T-helper 17 cell (primary cell): ENCODE data around the gene VMP1. TPM values are rescaled to one million over a fixed set of nuclear protein-coding genes. Genes with fewer than 3 reads are reported as not detected.

Experiments
- ATAC-seq: fragments of 150-1000 bp; cut with Tn5 transposase; 2 replicates; pipeline ENCODE4 v1.10.0; 2021; ENCODE audit warnings: mild to moderate bottlenecking, moderate library complexity
- DNase-seq, 3 donors: peaks; one replicate each; pipeline versions ENCODE4 v3.0.0 to v3.0.0-alpha.2; 2020 to 2021
- H3K9me3 ChIP-seq: one replicate; pipeline ENCODE4 v1.7.0; 2013; ENCODE audit warnings: low read length, mild to moderate bottlenecking; ENCODE audit not compliant: control insufficient read depth, poor library complexity, severe bottlenecking
- H3K27ac Mint-ChIP-seq: one replicate; pipeline ENCODE4 v1.8.0; 2022; ENCODE audit warnings: mild to moderate bottlenecking, moderate library complexity, mixed read lengths
- H3K27me3 Mint-ChIP-seq: one replicate; pipeline ENCODE4 v1.8.0; 2022; ENCODE audit warnings: mixed read lengths
- H3K36me3 Mint-ChIP-seq: one replicate; pipeline ENCODE4 v1.8.0; 2022; ENCODE audit warnings: low read depth, mixed read lengths
- H3K4me1 Mint-ChIP-seq: one replicate; pipeline ENCODE4 v1.8.0; 2022; ENCODE audit warnings: mild to moderate bottlenecking, mixed read lengths
- H3K4me3 Mint-ChIP-seq: one replicate; pipeline ENCODE4 v1.8.0; 2022; ENCODE audit warnings: mild to moderate bottlenecking, moderate library complexity, mixed read lengths
- total RNA-seq, 4 donors: library from RNA in 2 of 4; stranded (reverse) in 2 of 4; gene quantifications; one replicate each; pipeline ENCODE4 v1.2.3 and lab custom pipeline; 2022 to 2026

VMP1 gene
- total RNA-seq, 2 donors from 2014 or later: 132 to 159 TPM

- H3K36me3 Mint-ChIP-seq: peaks cover 5% of the 10 kb centered on the region
- DNase-seq: no peak
Observed at GRCh38 chr17:59693582-59693981, 13.9 kb upstream of the VMP1 start.

DNA sequence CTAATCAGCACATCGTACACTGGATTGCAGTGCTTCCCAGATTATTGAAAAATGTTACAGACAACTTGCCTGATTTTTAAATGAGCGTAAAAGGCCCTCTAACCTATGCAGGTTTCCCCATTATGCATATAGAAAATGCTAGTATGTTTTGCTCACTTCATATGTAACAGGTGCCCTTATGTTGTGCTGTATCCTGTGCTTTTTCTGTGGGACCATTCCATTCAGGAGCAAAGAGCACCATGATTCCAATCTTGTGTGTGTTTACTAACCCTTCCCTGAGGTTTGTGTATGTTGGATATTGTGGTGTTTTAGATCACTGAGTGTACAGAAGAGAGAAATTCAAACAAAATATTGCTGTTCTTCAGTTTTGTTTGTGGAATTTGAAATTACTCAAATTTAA is 13.1 kb upstream of the VMP1 start:
- Mint-ChIP-seq H3K36me3 (peaks cover 7% of the 10 kb centered on the region), H3K27ac (peak overlapping the region; percentile 43), H3K4me3 (no peak overlapping the region), H3K4me1 (peaks cover 28% of the 10 kb centered on the region), H3K27me3 (no peaks in the 10 kb centered on the region)
- H3K9me3 ChIP-seq: no peaks in the 10 kb centered on the region
- no peak for ATAC-seq
- no peak for DNase-seq

More at GRCh38 chr17:59693582-59693981, 13.9 kb upstream of the VMP1 start:
- ATAC-seq: no peak
- H3K9me3 ChIP-seq: no peaks in the 10 kb centered on the region
- no peak overlapping the region for H3K4me3 Mint-ChIP-seq
- H3K27me3 Mint-ChIP-seq: no peaks in the 10 kb centered on the region
- no peak overlapping the region for H3K27ac Mint-ChIP-seq
- H3K4me1 Mint-ChIP-seq: peaks cover 23% of the 10 kb centered on the region

- H3K27ac Mint-ChIP-seq: peak overlapping the region; percentile 69
Observed at GRCh38 chr17:59695945-59696681, 11.3 kb upstream of the VMP1 start.

GRCh38 chr17:59696682-59697277 is 10.7 kb upstream of the VMP1 start:
- no peaks in the 10 kb centered on the region for H3K27me3 Mint-ChIP-seq
- no peaks in the 10 kb centered on the region for H3K9me3 ChIP-seq
- H3K27ac Mint-ChIP-seq: peak overlapping the region; percentile 69
- peaks cover 38% of the 10 kb centered on the region for H3K4me1 Mint-ChIP-seq
- H3K4me3 Mint-ChIP-seq: peak overlapping the region; percentile 33
- ATAC-seq (no peak), DNase-seq (no peak)
- H3K36me3 Mint-ChIP-seq: peaks cover 8% of the 10 kb centered on the region

More at GRCh38 chr17:59695945-59696681, 11.3 kb upstream of the VMP1 start:
- Mint-ChIP-seq H3K36me3 (peaks cover 11% of the 10 kb centered on the region), H3K27me3 (no peaks in the 10 kb centered on the region), H3K4me3 (peak overlapping the region; percentile 33), H3K4me1 (peaks cover 39% of the 10 kb centered on the region)
- DNase-seq: no peak
- H3K9me3 ChIP-seq: no peaks in the 10 kb centered on the region
- no peak for ATAC-seq

DNA sequence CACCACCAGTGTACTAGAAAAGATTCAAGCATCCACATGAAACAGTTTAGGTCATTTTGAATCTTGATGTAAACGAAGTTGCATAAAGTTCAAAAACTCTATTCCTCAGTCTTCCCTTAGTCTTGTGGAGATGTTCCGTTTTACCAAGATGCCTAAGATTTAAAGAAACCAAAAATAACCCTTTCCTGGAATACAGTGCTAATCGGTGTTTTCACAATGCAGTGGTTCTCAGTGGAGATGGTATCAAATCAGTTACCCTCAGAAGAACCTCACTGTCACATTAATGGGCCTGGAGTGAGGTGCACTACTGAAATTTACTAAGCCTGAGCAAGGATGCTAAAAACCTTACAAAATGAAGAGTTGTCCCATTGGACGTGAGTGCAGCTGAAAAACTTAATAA is 9.3 kb upstream of the VMP1 start:
- no peaks in the 10 kb centered on the region for H3K27me3 Mint-ChIP-seq
- peak overlapping the region; percentile 24 for H3K27ac Mint-ChIP-seq
- peaks cover 44% of the 10 kb centered on the region for H3K4me1 Mint-ChIP-seq
- no peaks in the 10 kb centered on the region for H3K9me3 ChIP-seq
- H3K36me3 Mint-ChIP-seq: peaks cover 8% of the 10 kb centered on the region
- ATAC-seq (no peak), DNase-seq (no peak)
- no peak overlapping the region for H3K4me3 Mint-ChIP-seq

DNA sequence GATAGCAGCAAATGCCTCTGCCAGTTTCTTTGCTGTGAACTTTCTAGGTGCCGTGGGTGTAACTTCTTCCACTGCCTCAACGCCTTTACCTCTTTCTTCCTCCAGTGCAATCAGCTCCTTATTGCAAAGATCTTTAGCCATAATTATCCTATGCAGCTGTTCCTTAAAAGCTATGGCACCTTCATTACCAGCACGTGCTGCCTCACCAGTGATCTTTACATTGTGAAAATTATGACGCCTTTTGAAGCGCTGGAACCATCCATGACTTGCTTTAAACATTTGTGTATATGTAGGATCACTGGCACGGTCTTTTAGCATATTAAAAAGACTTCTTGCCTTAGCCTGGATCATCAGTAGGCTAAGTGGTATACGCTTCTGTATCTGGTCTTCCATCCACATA is 8.2 kb upstream of the VMP1 start:
- no peaks in the 10 kb centered on the region for H3K27me3 Mint-ChIP-seq
- H3K4me3 Mint-ChIP-seq: no peak overlapping the region
- peaks cover 47% of the 10 kb centered on the region for H3K4me1 Mint-ChIP-seq
- ATAC-seq: no peak
- DNase-seq: no peak
- peak overlapping the region; percentile 93 for H3K27ac Mint-ChIP-seq
- no peaks in the 10 kb centered on the region for H3K9me3 ChIP-seq
- peaks cover 8% of the 10 kb centered on the region for H3K36me3 Mint-ChIP-seq

DNA sequence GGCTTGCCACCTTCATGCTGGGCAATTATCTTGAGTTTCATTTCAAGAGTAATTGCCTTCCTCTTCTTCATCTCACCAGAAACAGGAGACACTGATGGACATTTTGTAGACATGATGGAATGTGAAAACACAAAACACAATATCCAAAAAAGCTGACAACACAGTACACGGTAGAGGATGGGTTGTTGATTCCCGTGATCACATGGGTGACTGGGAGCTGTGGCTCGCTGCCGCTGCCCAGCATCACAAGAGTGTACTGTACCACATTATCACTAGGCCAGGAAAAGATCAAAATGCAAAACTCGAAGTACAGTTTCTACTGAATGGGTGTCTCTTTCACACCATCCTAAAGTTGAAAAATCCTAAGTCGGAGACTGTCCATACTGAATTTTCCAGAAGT is 7.7 kb upstream of the VMP1 start:
- no peaks in the 10 kb centered on the region for H3K9me3 ChIP-seq
- peaks cover 46% of the 10 kb centered on the region for H3K4me1 Mint-ChIP-seq
- DNase-seq (no peak), ATAC-seq (no peak)
- peaks cover 6% of the 10 kb centered on the region for H3K36me3 Mint-ChIP-seq
- H3K4me3 Mint-ChIP-seq: peak overlapping the region; percentile 31
- no peaks in the 10 kb centered on the region for H3K27me3 Mint-ChIP-seq
- peak overlapping the region; percentile 93 for H3K27ac Mint-ChIP-seq

GRCh38 chr17:59702304-59702703 is 5.2 kb upstream of the VMP1 start:
- Mint-ChIP-seq H3K36me3 (peaks cover 8% of the 10 kb centered on the region), H3K27me3 (no peaks in the 10 kb centered on the region), H3K4me3 (no peak overlapping the region), H3K4me1 (peaks cover 59% of the 10 kb centered on the region), H3K27ac (peak overlapping the region; percentile 93)
- DNase-seq (no peak), ATAC-seq (no peak)
- H3K9me3 ChIP-seq: no peaks in the 10 kb centered on the region

DNA sequence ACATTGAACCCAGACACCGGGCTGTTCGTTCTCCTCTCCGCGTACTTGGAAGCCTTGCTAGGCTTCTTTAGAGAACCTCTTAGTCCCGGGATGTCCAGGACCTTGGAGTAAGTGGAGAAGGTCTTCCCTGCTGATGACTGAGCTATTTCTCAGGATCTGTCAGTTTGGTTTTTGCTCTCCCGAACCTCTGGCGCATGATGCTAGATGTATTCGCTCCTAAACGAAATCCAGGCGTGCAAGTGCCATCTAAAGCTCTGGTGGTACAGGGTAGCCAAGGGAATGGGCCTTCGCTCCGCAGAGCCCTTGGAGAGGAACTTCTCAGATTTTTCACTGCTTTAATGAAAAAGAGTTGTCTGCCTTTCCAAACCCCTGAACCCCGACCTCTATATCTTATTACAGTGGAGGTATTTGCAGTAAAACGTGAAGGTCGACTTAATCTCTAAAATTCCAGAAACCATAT is 547 bp downstream of the VMP1 start:
- Mint-ChIP-seq H3K36me3 (peaks cover 7% of the 10 kb centered on the region), H3K27ac (peak overlapping the region; percentile 99), H3K4me3 (peak overlapping the region; percentile 100), H3K4me1 (peaks cover 51% of the 10 kb centered on the region), H3K27me3 (no peaks in the 10 kb centered on the region)
- H3K9me3 ChIP-seq: no peaks in the 10 kb centered on the region
- ATAC-seq: no peak
- DNase-seq: no peak

- ATAC-seq (no peak), DNase-seq (no peak)
- H3K27ac Mint-ChIP-seq: no peak overlapping the region
- H3K4me3 Mint-ChIP-seq: no peak overlapping the region
- peaks cover 7% of the 10 kb centered on the region for H3K36me3 Mint-ChIP-seq
- H3K9me3 ChIP-seq: no peaks in the 10 kb centered on the region
- H3K27me3 Mint-ChIP-seq: no peaks in the 10 kb centered on the region
- peaks cover 44% of the 10 kb centered on the region for H3K4me1 Mint-ChIP-seq
Observed at GRCh38 chr17:59711936-59712335, 4.5 kb downstream of the VMP1 start.

- H3K36me3 Mint-ChIP-seq: peaks cover 3% of the 10 kb centered on the region
- ATAC-seq (no peak), DNase-seq (no peak)
- no peaks in the 10 kb centered on the region for H3K27me3 Mint-ChIP-seq
- H3K4me3 Mint-ChIP-seq: no peak overlapping the region
- peaks cover 37% of the 10 kb centered on the region for H3K4me1 Mint-ChIP-seq
- H3K27ac Mint-ChIP-seq: peak overlapping the region; percentile 1
- H3K9me3 ChIP-seq: no peaks in the 10 kb centered on the region
Observed at GRCh38 chr17:59712862-59713261, 5.4 kb downstream of the VMP1 start.

- peaks cover 35% of the 10 kb centered on the region for H3K4me1 Mint-ChIP-seq
- peaks cover 3% of the 10 kb centered on the region for H3K36me3 Mint-ChIP-seq
- H3K9me3 ChIP-seq: no peaks in the 10 kb centered on the region
- H3K4me3 Mint-ChIP-seq: no peak overlapping the region
- ATAC-seq (no peak), DNase-seq (no peak)
- H3K27me3 Mint-ChIP-seq: no peaks in the 10 kb centered on the region
- H3K27ac Mint-ChIP-seq: peak overlapping the region; percentile 27
Observed at GRCh38 chr17:59714255-59714654, 6.8 kb downstream of the VMP1 start.

GRCh38 chr17:59716427-59716826 is 9.0 kb downstream of the VMP1 start:
- peaks cover 3% of the 10 kb centered on the region for H3K36me3 Mint-ChIP-seq
- DNase-seq (no peak), ATAC-seq (no peak)
- peaks cover 30% of the 10 kb centered on the region for H3K4me1 Mint-ChIP-seq
- no peak overlapping the region for H3K27ac Mint-ChIP-seq
- no peaks in the 10 kb centered on the region for H3K9me3 ChIP-seq
- H3K27me3 Mint-ChIP-seq: no peaks in the 10 kb centered on the region
- H3K4me3 Mint-ChIP-seq: no peak overlapping the region

DNA sequence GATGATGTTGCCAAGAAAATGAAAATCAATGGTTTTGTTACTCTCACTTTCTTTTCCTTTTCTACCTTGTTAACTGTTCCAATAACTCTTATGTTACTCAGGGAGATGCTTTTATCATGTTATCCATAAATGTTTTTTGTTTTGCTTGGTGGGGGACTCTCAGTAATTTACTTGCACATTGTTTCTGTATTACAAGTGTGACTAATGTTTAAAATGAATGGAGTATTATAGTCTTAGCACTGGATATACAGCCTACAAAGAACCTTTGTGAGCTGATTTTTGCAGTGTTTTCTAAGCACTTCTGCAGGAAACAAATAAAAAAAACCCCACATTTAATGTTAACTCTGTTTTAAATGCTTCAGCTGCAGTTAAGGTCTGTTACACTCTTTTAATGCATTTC is 12.1 kb downstream of the VMP1 start:
- no peak for ATAC-seq
- Mint-ChIP-seq H3K4me1 (peaks cover 28% of the 10 kb centered on the region), H3K27ac (peak overlapping the region; percentile 54), H3K27me3 (no peaks in the 10 kb centered on the region), H3K4me3 (no peak overlapping the region), H3K36me3 (peaks cover 3% of the 10 kb centered on the region)
- no peaks in the 10 kb centered on the region for H3K9me3 ChIP-seq
- DNase-seq: no peak
